GM19467 (cell line): ENCODE data around the gene ZNF679.
"Not testable (repeated sequence)": the region's sequence is repeated elsewhere in the genome, so short reads cannot be mapped to it uniquely, and the experiment has no call there.

Experiments
- ATAC-seq: cut with Tn5 transposase; IDR thresholded peaks from one replicate; pipeline ENCODE4 v1.9.1; 2021; ENCODE audit warnings: mild to moderate bottlenecking, moderate library complexity; ENCODE audit not compliant: unreplicated experiment

ZNF679 gene

DNA sequence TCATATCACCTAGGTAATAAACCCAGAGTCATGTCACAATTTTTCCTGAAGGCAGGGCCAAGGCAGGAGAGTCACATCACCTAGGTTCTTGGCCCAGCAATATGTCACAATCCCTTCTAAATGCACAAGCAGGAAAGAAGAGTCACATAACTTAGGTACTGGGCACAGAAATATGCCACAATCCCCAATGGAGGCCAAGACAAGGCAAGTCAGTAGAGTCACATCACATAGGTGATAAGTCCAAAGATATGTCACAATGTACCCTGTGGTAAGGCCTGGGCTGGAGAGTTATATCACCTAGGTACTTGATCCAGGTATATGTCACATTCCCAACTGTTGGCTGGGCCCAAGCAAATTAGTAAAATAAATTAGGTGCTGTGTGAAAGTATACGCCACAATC lies at the start of gene ZNF679:
ZNF679 (plus strand) TSS at position 301 of the 400 bp plus-strand sequence. CDS start 20,644 bp downstream, outside the sequence.
- ATAC-seq, result not testable (repeated sequence)

DNA sequence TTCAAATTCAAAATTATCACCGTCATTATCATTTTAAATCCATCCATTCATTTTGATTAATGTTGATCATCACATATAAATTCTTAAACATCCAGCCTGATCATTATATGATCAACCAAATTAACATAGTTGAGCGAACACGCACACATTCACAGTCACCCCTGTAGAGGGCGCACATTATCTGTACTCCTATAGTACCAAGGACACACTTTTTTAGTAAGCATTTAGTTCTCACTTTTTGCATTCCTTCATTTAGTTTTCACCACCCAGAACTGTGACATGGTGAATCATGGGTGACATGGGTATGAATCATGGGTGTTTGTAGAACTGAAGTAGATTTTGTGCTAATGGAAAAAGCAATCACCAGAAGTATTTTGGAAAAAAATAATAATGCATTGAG lies 47.3 kb upstream of the ZNF679 start:
- ATAC-seq, result no peak

DNA sequence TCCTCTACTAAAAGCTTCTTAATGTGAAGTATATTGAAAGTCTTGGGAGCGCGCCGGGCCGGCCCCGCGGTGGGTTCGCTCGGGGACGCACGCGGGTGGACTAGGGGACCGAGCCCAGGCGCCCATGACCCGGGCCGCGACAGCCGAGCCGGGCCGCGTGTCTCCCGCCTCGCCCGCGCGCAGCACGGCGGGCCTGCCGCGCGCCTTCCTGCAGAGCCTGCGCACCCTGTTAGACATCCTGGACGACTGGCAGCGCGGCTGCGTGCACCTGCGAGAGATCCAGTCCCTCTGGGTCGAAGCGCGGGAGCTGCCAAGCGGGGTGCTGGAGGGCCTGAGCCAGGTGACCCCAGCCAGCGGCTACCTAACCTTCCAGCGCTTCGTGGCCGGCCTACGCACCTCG lies 46.7 kb upstream of the ZNF679 start:
- no peak for ATAC-seq

DNA sequence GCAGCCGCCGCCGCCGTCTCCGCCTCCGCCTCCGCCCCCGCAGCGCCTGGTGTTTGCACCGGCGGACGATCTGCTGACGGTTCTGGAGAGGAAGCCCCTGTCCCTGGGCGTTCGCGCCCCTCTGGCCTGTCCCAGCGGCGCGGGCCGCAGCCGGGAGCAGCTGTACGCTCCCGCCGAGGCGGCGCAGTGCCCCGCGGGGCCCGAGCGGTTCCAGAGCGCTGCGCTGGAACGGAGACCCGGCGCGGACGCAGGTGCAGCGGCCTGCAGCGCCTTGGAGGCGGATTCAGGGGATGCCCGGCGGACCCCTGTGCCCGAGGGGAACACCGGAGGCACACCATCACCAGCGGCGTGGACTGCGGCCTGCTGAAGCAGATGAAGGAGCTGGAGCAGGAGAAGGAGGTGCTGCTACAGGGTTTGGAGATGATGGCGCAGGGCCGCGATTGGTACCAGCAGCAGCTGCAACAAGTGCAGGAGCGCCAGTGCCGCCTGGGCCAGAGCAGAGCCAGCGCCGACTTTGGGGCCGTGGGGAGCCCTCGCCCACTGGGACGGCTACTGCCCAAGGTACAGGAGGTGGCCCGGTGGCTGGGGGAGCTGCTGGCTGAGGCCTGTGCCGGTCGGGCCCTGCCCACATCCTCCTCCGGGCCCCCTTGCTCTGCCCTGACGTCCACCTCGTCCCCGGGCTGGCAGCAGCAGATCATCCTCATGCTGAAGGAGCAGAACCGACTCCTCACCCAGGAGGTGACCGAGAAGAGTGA lies 46.1 kb upstream of the ZNF679 start:
- no peak for ATAC-seq

DNA sequence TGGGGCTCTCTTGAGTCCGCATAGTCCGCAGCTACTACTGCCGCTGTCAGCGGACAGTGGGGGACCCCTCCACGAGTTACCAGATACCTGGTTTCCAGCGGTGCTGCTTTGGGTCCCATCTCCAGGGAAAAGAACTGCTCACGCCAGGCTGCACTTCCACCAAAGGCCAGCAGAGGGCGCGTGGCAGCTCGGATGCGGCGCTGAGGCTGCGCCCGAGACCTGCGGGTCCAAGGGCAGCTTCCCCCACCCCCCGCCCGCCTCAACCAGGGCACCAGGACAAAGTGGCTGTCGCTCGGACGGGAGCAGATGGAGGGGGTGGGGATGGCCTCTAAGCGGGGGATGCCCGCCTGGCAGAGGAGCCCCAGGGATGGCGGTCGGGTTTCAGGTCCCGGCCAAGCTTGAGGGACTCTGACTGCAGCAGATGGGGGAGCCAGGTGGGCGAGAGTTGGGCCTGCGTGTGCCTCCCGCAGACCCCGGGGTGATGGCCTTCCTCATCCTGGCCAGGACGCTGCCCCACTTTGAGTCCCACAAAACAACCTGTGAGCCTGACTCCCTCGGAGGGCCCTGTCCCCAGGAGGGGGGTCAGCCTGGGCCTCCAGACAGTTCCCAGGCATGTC lies 45.0 kb upstream of the ZNF679 start:
- no peak for ATAC-seq

DNA sequence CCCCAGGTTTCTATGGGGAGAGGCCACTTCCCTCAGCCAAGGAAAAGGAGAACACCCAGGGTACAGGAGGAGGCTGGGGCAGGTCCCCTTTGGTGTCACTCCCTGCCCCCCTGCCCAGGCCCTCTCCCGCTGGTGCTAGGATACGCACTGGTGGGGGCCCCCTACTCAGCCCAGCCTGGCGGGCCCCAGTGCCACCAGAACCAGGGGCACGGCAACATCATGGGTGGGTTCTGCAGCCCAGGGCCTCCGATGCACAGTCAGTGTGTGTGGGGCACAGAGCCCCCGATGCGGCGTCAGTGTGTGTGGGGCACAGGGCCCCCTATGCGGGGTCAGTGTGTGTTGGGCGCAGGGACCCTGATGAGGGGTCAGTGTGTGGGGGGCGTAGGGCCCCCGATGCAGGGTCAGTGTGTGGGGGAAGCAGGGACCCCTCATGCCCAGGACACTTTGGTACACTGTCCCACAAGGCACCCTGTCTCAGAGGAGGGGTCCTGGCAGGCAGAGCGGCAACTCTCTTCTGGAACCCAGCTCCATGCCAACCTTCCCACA lies 44.4 kb upstream of the ZNF679 start:
- no peak for ATAC-seq

DNA sequence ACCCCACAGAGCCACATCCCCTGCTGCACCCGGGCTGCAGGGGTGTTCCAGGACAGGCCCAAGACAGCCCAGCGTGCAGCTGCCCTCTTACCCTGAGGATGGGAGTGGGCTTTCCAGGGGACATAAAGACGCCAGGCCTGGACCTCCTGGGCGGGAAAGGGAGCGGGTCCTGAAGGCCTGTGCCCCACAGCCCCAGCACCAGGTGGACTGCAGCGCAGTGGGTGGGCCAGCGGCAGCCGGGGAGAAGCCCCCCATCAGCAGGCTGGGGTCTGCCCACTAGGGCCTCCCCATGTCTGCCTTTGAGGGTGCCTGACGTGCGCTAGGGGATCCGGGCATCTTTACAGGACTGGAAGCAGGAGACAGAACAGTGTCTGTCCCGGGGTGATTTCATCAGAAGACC lies 43.9 kb upstream of the ZNF679 start:
- ATAC-seq, result no peak

DNA sequence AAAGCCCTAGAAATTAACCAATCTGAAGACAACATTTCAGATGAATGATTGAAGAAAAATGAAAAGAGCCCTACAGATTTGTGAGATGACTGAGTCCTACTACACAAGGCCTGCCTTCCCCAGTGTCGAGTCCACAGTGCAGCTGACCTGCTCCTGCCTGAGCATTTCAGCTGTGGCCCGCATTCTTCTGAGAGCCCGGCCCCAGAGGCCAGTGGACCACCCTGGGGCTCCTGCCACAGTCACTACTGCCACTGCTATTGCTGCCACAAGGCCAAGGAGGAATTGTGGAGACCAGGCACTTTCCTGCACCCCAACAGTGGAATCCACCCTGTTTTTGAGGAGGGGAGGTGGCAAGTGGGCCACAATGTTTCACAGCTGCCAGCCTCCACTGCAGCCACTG lies 40.9 kb upstream of the ZNF679 start:
- no peak for ATAC-seq

DNA sequence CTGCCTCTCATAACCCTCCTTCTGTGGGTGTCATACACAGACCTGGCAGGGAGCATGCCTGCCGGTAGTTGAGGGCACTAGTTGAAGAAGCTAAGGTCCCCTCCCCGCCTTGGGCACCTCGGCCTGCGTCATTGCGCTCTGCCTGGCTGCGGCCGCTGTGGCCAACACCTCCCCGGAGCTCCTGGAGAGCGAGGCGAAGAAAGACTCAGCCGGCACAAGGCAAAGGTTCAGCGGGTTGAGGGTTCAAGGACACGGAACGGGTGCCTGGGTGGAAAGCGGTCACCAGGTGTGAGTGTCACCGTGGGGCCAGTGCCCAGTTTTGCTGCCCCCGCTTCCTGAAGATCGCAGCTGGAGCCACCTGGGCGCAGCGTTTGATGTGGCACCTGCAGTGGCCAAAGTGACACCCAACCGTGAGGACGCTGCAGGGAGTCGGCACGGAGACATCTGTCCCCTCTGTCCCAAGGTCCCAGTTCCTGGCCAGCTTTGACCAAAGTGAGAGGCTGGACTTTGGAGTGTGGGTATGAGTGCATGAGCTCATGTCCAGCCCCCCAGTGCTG lies 36.0 kb upstream of the ZNF679 start:
- no peak for ATAC-seq

DNA sequence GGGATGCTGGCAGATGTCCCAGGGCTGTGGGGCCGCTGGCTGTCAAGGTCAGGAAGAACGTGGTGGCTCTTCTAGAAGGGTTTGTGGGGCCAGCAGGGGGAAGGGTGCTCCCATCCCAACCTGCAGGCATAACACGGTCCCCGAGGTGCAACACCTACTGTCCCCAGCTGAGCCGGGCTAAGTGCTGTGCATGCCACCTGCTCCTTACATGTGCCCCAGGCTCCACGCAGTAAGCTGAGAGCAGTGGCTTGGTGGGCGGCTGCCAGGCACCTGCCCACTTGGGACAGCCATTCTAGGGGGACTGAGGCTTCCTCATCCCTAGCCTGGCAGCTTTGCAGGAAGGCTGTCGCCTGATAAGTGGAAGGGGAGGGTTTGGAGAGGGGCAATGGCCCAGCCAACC lies 35.5 kb upstream of the ZNF679 start:
- ATAC-seq, result no peak

DNA sequence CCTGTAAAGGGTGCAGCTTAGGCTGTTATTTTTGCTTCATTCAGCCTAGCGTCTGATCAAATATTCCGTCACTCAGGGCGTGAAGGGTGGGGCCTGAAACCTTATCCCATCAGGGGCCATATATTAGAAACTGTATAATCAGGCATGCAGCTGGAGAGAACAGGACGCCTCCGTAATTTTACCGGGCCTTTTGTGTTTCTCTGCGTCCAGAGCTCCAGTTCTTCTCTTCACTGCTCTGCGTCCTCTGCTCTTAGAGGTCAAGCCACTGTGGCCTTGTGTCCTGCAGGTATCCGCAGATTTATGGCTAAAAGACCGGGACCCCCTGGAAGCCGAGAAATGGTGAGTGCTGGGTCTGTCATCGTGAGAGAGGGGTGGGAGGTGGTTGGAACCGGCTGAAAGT lies 21.4 kb upstream of the ZNF679 start, which contains the start of gene ZNF735:
ZNF735 (plus strand) TSS at position 301 of the 400 bp plus-strand sequence; CDS start at position 301, 0 bp downstream.
- ATAC-seq, result no peak

DNA sequence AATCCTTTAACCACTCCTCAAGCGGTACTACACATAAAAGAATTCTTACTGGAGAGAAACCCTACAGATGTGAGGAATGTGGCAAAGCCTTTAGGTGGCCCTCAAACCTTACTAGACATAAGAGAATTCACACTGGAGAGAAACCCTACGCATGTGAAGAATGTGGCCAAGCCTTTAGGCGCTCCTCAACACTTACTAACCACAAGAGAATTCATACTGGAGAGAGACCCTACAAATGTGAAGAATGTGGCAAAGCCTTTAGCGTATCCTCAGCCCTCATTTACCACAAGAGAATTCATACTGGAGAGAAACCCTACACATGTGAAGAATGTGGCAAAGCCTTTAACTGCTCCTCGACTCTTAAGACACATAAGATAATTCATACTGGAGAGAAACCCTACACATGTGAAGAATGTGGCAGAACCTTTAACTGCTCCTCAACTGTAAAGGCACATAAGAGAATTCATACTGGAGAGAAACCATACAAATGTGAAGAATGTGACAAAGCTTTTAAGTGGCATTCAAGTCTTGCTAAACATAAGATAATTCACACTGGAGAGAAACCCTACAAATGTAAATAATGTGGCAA lies 8.5 kb upstream of the ZNF679 start:
- ATAC-seq, result not testable (repeated sequence)

DNA sequence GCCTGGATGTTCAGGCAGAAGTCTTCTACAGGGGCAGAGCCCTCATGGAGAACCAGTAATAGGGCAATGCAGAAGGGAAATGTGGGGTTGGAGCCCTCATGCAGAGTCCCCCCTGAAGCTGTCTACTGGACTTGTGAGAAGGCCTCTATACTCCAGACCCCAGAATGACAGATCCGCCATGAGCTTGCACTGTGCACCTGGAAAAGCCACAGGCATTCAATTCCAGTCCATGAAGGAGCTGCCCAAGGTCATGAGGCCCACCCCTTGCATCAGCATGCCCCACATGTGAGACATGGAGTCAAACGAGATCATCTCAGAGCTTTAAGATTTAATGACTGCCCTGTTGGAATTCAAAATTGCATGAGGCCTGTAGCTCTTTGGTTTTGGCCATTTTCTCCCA lies 4.9 kb upstream of the ZNF679 start:
- no peak for ATAC-seq

DNA sequence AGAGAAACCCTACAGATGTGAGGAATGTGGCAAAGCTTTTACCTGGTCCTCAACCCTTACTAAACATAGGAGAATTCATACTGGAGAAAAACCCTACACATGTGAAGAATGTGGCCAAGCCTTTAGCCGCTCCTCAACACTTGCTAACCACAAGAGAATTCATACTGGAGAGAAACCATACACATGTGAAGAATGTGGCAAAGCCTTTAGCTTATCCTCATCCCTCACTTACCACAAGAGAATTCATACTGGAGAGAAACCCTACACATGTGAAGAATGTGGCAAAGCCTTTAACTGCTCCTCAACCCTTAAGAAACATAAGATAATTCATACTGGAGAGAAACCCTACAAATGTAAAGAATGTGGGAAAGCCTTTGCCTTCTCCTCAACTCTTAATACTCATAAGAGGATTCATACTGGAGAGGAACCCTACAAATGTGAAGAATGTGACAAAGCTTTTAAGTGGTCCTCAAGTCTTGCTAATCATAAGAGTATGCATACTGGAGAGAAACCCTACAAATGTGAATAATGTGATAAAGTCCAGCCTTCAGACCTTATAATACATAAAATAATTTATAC lies 38.2 kb downstream of the ZNF679 start:
- no peak for ATAC-seq

DNA sequence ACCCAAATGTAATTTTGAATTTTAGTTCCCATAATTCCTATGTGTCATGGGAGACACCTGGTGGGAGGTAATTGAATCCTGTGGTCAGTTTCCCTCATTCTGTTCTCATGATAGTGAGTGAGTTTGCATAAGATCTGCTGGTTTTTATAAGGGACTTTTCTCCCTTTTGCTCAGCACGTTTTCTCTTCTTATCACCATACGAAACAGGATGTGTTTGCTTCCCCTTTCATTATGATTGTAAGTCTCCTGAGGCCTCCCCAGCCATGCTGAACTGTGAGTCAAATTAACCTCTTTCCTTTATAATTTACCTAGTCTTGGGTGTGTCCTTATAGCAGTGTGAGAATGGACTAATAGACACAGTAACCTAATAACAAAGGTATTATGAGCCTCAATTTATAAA lies 49.4 kb downstream of the ZNF679 start:
- ATAC-seq, result no peak

DNA sequence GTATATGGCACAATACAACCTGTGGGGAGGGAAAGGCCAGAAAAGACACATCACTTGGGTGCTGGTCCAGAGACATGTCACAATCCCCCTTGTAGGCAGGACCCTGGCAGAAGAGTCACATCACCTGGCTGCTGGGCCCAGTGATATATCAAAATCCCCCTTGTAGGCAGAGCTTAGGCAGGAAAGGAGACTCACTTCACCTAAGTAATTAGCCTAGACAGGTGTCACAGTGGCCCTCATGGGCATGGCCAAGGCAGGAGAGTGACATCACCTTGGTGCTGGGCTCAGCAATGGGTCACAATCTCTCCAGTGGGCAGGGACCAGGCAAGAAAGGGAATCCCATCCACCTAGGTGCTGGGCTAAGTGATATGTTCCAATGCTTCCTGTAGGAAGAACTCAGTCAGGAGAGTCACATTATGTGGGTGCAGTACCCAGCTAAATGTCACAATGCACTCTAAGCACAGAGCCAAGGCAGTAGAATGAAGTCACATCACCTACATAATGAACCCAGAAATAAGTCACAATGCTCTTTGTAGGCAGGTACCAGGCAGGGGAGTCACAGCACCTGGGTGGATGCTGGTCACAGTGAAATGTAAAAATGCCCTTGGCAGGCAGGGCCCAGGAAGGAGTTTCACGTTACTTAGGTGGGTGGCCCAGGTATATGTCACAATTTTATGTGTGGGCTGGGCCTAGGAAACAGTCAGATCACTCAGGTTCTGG lies 66.6 kb downstream of the ZNF679 start:
- no peak for ATAC-seq

DNA sequence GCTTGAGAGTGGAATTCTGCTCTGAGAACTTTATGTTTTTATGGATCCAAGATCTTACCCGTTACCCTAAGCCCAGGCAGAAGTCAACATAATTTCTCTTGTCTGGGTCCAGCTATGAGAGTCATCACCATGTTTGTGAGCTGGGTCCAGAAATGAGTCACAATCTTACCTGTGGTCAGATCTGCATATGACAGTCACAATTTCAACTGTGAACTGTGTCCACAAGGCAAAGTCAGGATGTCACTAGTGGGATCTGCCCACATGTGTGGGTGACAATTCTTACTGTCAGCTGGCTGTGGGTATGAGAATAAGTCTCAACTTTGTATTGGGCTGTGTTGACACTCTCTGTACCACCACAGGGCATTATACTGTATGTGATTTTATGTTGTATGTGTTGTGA lies 69.1 kb downstream of the ZNF679 start:
- not testable (repeated sequence) for ATAC-seq

DNA sequence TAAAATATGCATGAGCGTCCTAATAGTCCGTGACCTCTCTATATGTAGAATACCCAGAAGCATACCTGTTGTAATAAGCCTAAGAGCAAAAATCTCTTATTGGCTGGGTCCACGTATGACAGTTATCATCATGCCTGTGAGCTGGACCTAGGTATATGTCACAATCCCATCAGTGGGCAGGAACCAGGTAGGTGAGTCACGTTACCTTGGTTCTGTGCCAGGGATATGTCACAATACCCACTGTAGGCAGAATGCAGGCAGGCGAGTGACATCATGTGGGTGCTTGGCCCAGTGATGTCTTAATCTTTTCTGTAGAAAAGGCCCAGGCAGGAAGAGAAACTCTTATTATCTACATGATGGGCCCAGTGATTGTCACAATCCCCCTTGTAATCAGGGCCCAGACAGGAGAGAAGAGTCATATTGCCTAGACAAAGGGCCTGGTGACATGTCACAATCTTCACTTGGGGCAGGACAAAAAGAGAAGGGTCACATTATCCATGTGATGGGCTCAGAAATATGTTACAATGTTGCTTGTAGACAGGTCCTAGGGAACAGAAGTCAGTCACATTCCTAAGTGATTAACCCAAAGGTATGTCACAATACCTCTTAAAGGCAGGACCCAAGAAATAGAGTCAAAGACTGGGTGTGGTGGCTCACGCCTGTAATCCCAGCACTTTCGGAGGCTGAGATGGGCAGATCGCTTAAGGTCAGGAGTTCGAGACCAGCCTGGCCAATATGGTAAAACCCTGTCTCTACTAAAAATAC lies 72.5 kb downstream of the ZNF679 start:
- ATAC-seq, result no peak

DNA sequence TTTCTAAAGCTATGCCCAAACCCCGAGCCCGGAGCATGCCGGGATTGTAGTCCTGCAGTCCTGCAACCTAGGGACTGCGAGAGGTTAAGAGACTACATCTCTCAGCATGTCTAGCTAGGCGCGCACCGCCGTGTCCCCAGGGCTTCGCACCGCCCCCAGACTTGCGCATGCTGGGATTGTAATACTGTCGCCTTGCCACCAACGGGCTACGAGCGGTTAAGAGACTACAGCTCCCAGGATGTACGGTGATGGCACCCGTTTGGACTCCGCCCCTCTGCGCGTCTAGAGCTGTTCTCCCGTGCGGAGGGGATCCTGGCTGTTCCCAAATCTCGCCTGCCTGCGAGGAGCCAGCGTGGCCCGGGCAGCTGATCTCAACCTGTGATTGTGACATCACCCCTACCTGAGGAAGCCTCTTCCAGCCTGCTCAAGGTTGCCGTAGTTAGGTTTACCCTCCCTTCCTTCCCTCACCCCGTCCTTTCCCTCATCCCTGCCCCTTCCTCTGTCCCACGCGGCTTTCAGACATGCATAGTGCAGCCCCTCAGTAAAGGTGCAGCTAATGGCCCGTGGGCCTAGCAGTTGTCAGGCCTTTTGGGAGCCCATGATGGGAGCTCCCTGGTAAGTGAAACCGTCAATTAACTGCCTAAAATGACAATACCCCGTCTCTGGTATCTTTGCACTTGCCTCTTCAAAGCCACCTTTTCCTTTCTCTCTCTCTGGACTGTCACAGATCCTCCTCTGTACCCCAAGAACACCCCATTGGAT lies 79.2 kb downstream of the ZNF679 start:
- ATAC-seq, result peak; percentile 99
